ENCODE data around the gene IDH3G. TPM values are rescaled to one million over a fixed set of nuclear protein-coding genes. Genes with fewer than 3 reads are reported as not detected.

IDH3G gene
- total RNA-seq, 4 donors from 2014 or later, result 79.8 to 92.7 (median 86.4) TPM

DNA sequence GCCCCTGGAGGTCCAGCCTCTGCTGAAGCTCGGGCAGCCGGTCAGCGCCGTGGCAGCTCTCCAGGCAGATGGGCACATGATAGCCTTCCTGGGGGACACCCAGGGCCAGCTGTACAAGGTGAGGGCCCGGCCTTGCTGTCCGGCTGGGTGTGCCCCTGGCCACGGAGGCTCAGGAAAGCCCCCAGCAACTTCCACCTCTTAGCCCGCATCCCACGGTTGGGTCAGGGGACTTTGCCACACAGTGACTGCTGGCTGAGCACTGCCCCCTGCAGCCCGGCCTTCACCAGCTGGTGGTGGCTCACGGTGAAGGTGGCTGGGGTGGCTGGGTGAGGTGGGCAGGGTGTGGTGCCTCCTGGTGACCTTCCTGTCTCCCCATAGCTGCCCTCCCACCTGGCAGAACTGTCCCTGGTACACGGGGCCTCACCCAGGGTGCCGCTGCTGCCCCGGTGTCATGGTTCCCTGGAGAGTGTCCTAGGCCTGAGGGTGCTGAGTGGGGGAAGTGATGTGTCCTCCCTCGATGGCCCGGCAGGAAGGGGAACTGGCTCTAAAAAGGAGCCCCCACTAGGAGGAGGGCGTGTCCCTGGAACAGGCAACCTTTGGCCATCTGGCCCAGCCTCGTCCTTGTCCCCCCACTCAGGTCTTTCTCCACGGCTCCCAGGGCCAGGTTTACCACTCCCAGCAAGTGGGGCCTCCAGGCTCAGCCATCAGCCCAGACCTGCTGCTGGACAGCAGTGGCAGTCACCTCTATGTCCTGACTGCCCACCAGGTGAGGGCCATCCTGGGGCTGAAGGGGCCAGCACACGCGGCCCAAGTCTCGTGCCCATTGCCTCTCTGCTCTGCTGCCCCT is 25.6 kb downstream of the IDH3G start:
- Histone ChIP-seq H3K9me3 (no peaks in the 10 kb centered on the region), H3K36me3 (no peaks in the 10 kb centered on the region)
- intact Hi-C loops (cut with DNase I; ENCODE audit: low total_unique reads), result no loop called here

DNA sequence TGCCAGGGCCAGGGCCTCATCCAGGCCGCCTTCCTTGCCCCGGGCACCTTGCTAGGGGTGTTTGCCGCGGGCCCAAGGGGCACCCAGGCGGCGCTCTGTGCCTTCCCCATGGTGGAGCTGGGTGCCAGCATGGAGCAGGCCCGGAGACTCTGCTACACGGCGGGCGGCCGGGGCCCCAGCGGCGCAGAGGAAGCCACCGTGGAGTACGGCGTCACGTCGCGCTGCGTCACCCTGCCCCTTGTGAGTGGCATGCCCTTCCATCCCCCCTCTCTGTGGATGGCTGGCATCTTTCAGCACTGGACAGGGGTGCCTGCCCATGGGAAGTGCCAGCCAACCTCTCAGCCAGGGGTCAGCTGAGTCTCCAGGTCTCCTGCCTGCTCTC is 26.5 kb downstream of the IDH3G start:
- in situ Hi-C loops (cut with MboI; ENCODE audit: low sequenced_read_pairs in 4 of 4), result no loop called here
- TF ChIP-seq, protein P1, sequence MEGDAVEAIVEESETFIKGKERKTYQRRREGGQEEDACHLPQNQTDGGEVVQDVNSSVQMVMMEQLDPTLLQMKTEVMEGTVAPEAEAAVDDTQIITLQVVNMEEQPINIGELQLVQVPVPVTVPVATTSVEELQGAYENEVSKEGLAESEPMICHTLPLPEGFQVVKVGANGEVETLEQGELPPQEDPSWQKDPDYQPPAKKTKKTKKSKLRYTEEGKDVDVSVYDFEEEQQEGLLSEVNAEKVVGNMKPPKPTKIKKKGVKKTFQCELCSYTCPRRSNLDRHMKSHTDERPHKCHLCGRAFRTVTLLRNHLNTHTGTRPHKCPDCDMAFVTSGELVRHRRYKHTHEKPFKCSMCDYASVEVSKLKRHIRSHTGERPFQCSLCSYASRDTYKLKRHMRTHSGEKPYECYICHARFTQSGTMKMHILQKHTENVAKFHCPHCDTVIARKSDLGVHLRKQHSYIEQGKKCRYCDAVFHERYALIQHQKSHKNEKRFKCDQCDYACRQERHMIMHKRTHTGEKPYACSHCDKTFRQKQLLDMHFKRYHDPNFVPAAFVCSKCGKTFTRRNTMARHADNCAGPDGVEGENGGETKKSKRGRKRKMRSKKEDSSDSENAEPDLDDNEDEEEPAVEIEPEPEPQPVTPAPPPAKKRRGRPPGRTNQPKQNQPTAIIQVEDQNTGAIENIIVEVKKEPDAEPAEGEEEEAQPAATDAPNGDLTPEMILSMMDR (IDR thresholded peaks at IDR 0.05 in 4 of 5, conservative IDR thresholded peaks at IDR 0.05 in 1 of 5), result no peak
- TF ChIP-seq POLR2A (IDR thresholded peaks at IDR 0.05), result no peak

More for the DNA sequence above, 25.6 kb downstream of the IDH3G start:
- TF ChIP-seq, protein P1 (IDR thresholded peaks at IDR 0.05 in 4 of 5, conservative IDR thresholded peaks at IDR 0.05 in 1 of 5), result no peak
- TF ChIP-seq POLR2A (IDR thresholded peaks at IDR 0.05), result no peak
- no peaks in the 10 kb centered on the region for H3K27me3 ChIP-seq
- DNase-seq (no peak), ATAC-seq (no peak)
- H3K27ac ChIP-seq, result no peak overlapping the region
- no peak overlapping the region for H3K4me3 ChIP-seq
- no peaks in the 10 kb centered on the region for H3K4me1 ChIP-seq
- in situ Hi-C loops (cut with MboI; ENCODE audit: low sequenced_read_pairs in 4 of 4), result no loop called here

DNA sequence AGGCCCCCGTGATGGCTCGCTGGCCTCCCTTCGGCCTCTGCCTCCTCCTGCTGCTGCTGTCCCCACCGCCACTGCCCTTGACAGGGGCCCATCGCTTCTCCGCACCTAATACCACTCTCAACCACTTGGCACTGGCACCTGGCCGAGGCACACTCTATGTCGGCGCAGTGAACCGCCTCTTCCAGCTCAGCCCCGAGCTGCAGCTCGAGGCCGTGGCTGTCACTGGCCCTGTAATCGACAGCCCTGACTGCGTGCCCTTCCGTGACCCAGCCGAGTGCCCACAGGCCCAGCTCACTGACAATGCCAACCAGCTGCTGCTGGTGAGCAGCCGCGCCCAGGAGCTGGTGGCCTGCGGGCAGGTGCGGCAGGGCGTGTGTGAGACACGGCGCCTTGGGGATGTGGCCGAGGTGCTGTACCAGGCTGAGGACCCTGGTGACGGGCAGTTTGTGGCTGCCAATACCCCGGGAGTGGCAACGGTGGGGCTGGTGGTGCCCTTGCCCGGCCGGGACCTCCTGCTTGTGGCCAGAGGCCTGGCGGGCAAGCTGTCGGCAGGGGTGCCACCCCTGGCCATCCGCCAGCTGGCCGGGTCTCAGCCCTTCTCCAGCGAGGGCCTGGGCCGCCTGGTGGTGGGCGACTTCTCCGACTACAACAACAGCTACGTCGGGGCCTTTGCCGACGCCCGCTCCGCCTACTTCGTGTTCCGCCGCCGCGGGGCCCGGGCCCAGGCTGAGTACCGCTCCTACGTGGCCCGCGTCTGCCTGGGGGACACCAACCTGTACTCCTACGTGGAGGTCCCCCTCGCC is 27.1 kb downstream of the IDH3G start:
- DNase-seq (peak in 1 of 2 donors; percentile 31), ATAC-seq (peak in 1 of 2 donors; percentile 19)
- Histone ChIP-seq H3K9me3 (no peaks in the 10 kb centered on the region), H3K27ac (no peak overlapping the region), H3K4me3 (no peak overlapping the region), H3K36me3 (no peaks in the 10 kb centered on the region), H3K27me3 (no peaks in the 10 kb centered on the region), H3K4me1 (no peaks in the 10 kb centered on the region)
- in situ Hi-C loops (cut with MboI; ENCODE audit: low sequenced_read_pairs in 4 of 4) (no loop called here), intact Hi-C loops (cut with DNase I; ENCODE audit: low total_unique reads) (no loop called here)
- no peak for TF ChIP-seq POLR2A (IDR thresholded peaks at IDR 0.05)
- TF ChIP-seq, protein P1 (IDR thresholded peaks at IDR 0.05 in 4 of 5, conservative IDR thresholded peaks at IDR 0.05 in 1 of 5), result no peak

More for the DNA sequence above, 26.5 kb downstream of the IDH3G start:
- ATAC-seq, result no peak
- no peaks in the 10 kb centered on the region for H3K27me3 ChIP-seq
- H3K36me3 ChIP-seq, result no peaks in the 10 kb centered on the region
- intact Hi-C loops (cut with DNase I; ENCODE audit: low total_unique reads), result no loop called here
- no peak for DNase-seq
- no peak overlapping the region for H3K27ac ChIP-seq
- no peaks in the 10 kb centered on the region for H3K9me3 ChIP-seq
- no peaks in the 10 kb centered on the region for H3K4me1 ChIP-seq
- H3K4me3 ChIP-seq, result no peak overlapping the region

DNA sequence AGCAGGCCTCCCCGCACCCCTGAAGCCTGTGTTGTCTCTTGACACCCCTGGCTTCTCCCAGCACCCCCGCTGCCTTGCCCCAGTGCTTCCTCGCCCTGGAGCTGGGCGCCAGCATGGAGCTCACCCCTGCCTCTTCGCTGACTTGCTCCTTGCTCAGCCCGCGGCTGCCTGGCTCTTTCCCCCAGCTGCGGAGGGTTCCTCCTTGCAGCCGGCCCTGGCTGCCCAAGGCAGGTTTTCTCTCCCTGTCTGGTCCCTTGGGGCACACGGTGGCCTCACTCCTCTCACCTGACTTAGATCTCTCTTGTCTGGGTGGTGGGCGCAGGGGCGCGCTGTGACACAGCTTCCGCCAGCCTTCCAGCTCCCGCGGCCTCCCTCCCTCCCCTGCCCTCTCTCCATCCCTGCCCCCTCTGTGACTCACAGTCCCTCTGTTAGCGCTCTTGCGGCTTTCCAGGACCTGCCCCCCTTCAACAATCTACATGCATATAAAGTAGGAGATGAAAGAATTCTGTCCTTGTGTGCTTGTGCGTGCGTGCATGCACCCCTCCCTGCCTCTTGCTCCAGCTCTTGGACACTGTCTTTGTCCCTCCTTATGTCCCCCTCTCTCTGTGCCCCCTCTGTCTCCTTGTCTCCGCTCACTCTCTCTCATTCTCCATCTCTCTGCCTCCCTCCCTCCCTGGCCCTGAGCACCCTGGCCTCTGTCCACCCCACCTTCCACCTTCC is 27.9 kb downstream of the IDH3G start:
- Histone ChIP-seq H3K36me3 (no peaks in the 10 kb centered on the region), H3K9me3 (no peaks in the 10 kb centered on the region), H3K4me3 (no peak overlapping the region), H3K4me1 (no peaks in the 10 kb centered on the region), H3K27ac (no peak overlapping the region), H3K27me3 (no peaks in the 10 kb centered on the region)
- DNase-seq, result no peak
- TF ChIP-seq POLR2A (IDR thresholded peaks at IDR 0.05), result no peak
- TF ChIP-seq, protein P1 (IDR thresholded peaks at IDR 0.05 in 4 of 5, conservative IDR thresholded peaks at IDR 0.05 in 1 of 5), result no peak
- intact Hi-C loops (cut with DNase I; ENCODE audit: low total_unique reads) (no loop called here), in situ Hi-C loops (cut with MboI; ENCODE audit: low sequenced_read_pairs in 4 of 4) (no loop called here)
- no peak for ATAC-seq
